NT2/D1 (cell line): Measurements from ENCODE around the gene CPEB3.

ENCODE experiments used
- SUZ12 ChIP-seq: IDR thresholded peaks from 2 replicates; pipeline ENCODE4 v1.6.1; 2011; ENCODE audit not compliant: insufficient read length, insufficient read depth; ENCODE audit errors: extremely low read depth
- ZNF274 ChIP-seq: IDR thresholded peaks from 2 replicates; pipeline ENCODE4 v1.6.1; 2011; ENCODE audit warnings: mild to moderate bottlenecking, low read depth, low read length

DNA sequence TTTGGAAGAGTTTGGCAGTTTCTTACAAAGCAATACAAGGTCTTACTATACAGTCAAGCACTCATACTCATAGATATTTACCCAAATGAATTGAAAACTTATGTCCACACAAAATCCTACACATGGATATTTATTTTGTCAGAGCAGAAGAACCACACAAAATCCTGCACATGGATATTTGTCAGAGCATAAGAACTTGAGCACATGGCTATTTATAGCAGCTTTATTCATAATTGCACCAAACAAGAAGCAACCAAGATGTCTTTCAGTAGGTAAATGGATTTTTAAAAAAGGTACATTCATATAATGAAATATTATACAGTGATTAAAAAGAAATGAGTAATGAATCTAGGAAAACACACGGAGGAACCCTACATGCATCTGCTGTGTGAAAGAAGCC lies 251.9 kb downstream of the CPEB3 start:
- TF ChIP-seq ZNF274 (no peak), SUZ12 (no peak)
